AG09309 (cell line): ENCODE measurements around the gene RHBG.

Experiments used
- DNase-seq: peaks from one replicate; pipeline ENCODE4 v3.0.0-alpha.2; 2010; ENCODE audit warnings: low read depth
- H3K4me3 ChIP-seq: 2 replicates; pipeline ENCODE4 v1.5.1; 2011; ENCODE audit warnings: mild to moderate bottlenecking, low read depth, low read length, moderate library complexity; ENCODE audit not compliant: control insufficient read depth
- TF ChIP-seq, protein P1 (sequence below): IDR thresholded peaks from 2 replicates; pipeline ENCODE4 v1.5.1; 2011; ENCODE audit warnings: mild to moderate bottlenecking, low read depth, low read length, inconsistent platforms; ENCODE audit not compliant: insufficient read depth, control insufficient read depth; ENCODE audit errors: missing control alignments

RHBG gene

DNA sequence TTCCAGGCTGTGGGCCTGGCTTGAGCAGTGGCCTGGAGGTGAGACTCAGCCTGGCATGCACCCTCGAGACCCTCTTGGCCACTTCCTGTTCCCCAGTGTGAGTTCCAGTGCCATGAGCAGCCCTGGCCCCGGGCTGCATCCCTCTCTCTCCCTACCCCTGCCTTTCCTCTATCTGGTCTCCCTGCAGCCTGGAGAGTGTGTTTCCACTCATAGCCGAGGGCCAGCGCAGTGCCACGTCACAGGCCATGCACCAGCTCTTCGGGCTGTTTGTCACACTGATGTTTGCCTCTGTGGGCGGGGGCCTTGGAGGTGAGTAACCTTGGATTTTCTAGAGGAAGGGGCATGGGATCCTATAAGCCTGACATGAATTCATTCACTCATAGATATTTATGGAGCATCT lies 13.6 kb downstream of the RHBG start:
- TF ChIP-seq, protein P1, sequence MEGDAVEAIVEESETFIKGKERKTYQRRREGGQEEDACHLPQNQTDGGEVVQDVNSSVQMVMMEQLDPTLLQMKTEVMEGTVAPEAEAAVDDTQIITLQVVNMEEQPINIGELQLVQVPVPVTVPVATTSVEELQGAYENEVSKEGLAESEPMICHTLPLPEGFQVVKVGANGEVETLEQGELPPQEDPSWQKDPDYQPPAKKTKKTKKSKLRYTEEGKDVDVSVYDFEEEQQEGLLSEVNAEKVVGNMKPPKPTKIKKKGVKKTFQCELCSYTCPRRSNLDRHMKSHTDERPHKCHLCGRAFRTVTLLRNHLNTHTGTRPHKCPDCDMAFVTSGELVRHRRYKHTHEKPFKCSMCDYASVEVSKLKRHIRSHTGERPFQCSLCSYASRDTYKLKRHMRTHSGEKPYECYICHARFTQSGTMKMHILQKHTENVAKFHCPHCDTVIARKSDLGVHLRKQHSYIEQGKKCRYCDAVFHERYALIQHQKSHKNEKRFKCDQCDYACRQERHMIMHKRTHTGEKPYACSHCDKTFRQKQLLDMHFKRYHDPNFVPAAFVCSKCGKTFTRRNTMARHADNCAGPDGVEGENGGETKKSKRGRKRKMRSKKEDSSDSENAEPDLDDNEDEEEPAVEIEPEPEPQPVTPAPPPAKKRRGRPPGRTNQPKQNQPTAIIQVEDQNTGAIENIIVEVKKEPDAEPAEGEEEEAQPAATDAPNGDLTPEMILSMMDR = no peak
- no peak overlapping the region for H3K4me3 ChIP-seq
- DNase-seq = no peak

DNA sequence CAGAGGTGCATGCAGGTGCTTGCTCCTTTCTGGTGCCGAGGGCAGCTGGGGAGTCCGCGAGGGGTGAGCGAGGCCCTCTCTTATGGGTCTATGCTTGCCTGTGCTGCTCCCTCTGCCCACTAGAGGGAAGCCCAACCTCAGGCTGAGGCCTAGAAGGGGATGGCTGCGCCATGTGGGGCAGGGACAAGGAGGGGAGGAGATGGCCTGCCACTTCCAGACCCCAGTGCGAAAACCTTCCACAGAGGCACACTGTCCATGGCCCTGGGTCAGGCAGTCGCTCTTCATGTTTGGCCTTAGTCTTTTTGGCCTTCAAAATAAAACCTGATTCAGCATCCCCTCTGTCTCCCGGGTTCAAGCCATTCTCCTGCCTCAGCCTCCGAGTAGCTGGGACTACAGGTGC lies 14.0 kb downstream of the RHBG start:
- TF ChIP-seq, protein P1 = peak; percentile 91

GRCh38 chr1:156384007-156384406 lies 15.0 kb downstream of the RHBG start:
- DNase-seq = no peak
- no peak overlapping the region for H3K4me3 ChIP-seq
- TF ChIP-seq, protein P1 = no peak

More for the DNA sequence above, 14.0 kb downstream of the RHBG start:
- DNase-seq = no peak
- no peak overlapping the region for H3K4me3 ChIP-seq

- TF ChIP-seq, protein P1 = no peak
- H3K4me3 ChIP-seq = no peak overlapping the region
- no peak for DNase-seq
Observed at GRCh38 chr1:156384658-156385057, 15.6 kb downstream of the RHBG start.

DNA sequence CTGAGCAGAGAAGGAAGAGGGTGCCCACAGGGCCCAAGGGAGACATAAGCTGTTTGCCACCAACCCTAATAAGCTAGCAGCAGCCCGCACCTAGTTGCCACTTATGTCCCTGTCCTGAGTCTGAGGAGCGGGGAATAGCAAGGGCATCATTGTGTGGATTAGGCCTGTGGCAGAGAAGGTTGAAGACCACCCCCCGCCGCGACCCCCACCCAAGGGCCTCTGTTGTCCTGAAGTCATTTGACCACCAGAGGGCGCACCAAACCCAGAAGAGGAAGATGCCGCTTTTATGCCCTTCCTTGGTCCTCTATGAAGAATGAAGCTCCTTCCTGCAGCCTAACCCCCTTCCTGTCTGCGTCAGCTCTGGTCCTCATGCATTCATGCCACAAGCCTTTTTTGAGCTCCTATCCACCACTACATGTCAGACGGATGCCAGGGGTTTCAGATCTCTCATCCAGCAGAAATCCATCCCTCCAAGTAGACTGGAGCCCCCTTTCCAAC lies 16.6 kb downstream of the RHBG start:
- no peak overlapping the region for H3K4me3 ChIP-seq
- DNase-seq = peak; percentile 21
- TF ChIP-seq, protein P1 = peak; percentile 89

- TF ChIP-seq, protein P1 = no peak
- no peak for DNase-seq
- no peak overlapping the region for H3K4me3 ChIP-seq
Observed at GRCh38 chr1:156386134-156386901, 17.3 kb downstream of the RHBG start.
